ENCODE measurements around the gene WNT4. TPM values are rescaled to one million over a fixed set of nuclear protein-coding genes. Genes with fewer than 3 reads are reported as not detected.

WNT4 gene
- total RNA-seq, 2 donors from 2014 or later = 0.44 TPM; not detected in 1

DNA sequence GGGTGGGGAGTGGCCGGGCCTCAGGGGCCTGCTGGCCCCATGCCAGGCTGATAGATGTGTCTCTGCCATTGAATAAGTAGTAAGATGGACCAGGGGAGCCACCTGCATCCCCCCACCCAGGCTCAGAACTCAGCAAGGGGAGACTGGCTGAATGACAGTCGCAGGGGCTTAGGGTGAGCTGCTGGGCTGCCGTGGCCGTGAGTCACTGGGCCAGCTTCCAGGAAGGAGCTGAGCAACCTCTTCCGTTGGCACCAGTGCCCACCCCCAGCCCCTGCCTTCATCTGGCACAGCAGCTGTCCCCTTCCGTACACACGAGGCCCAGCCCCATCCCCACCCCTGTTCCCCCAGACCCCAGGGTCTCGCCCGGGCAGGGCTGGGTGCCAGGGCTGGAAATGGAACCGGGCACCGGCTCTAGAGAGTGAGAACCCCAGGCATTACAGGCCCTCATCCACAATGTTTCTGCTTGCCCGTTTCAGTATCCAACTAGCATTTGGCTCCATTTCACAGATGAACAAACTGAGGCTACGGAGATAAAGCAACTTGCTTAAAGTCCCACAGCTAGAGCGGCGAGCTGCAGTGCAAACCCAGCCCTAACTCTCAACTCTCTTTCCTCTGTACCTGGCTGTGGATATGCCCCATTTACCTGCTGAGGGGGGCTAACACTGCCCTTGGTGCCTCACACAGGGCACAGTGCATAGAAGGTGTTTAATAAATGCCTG lies 10.2 kb downstream of the WNT4 start:
- WGBS, 2 experiments (ENCODE audit: insufficient coverage in 1 of 2, insufficient read length in 1 of 2) = 88 to 89% methylated on average over 8 to 15 of the region's 15 CpGs
- Mint-ChIP-seq H3K36me3 (ENCODE audit: low read depth) (no peaks in the 10 kb centered on the region), H3K27ac (no peak overlapping the region), H3K4me3 (no peak overlapping the region), H3K27me3 (ENCODE audit: insufficient read depth) (no peaks in the 10 kb centered on the region), H3K9me3 (no peaks in the 10 kb centered on the region), H3K4me1 (peaks cover 8% of the 10 kb centered on the region)
- Histone ChIP-seq H3K27ac (ENCODE audit: low read depth, low read length) (no peak overlapping the region), H3K9ac (ENCODE audit: extremely low read depth, low read length, poor library complexity, severe bottlenecking) (no peak overlapping the region), H3K9me3 (ENCODE audit: control insufficient read depth, low read length) (no peaks in the 10 kb centered on the region), H3K27me3 (ENCODE audit: control insufficient read depth, insufficient read depth, low read length, poor library complexity, severe bottlenecking) (no peaks in the 10 kb centered on the region), H3K36me3 (ENCODE audit: control insufficient read depth, insufficient read depth, low read length) (no peaks in the 10 kb centered on the region), H3K4me1 (ENCODE audit: control insufficient read depth, insufficient read depth, low read length) (peaks cover 7% of the 10 kb centered on the region), H3K4me3 (ENCODE audit: low read length) (no peak overlapping the region)
- TF ChIP-seq CTCF (conservative IDR thresholded peaks at IDR 0.05) = no peak
- no peak for DNase-seq

GRCh38 chr1:22131875-22132486 lies 10.9 kb downstream of the WNT4 start:
- Histone ChIP-seq H3K4me3 (ENCODE audit: low read length) (no peak overlapping the region), H3K36me3 (ENCODE audit: control insufficient read depth, insufficient read depth, low read length) (no peaks in the 10 kb centered on the region), H3K27me3 (ENCODE audit: control insufficient read depth, insufficient read depth, low read length, poor library complexity, severe bottlenecking) (no peaks in the 10 kb centered on the region), H3K9me3 (ENCODE audit: control insufficient read depth, low read length) (no peaks in the 10 kb centered on the region), H3K27ac (ENCODE audit: low read depth, low read length) (no peak overlapping the region), H3K4me1 (ENCODE audit: control insufficient read depth, insufficient read depth, low read length) (peaks cover 7% of the 10 kb centered on the region), H3K9ac (ENCODE audit: extremely low read depth, low read length, poor library complexity, severe bottlenecking) (no peak overlapping the region)
- Mint-ChIP-seq H3K4me1 (peaks cover under 1% of the 10 kb centered on the region), H3K9me3 (no peaks in the 10 kb centered on the region), H3K4me3 (no peak overlapping the region), H3K36me3 (ENCODE audit: low read depth) (no peaks in the 10 kb centered on the region), H3K27ac (no peak overlapping the region), H3K27me3 (ENCODE audit: insufficient read depth) (no peaks in the 10 kb centered on the region)
- peak; percentile 93 for DNase-seq
- TF ChIP-seq CTCF (conservative IDR thresholded peaks at IDR 0.05) = peak; percentile 99
- WGBS, 2 experiments (ENCODE audit: insufficient coverage in 1 of 2, insufficient read length in 1 of 2) = 24 to 25% methylated on average over 4 to 10 of the region's 10 CpGs

DNA sequence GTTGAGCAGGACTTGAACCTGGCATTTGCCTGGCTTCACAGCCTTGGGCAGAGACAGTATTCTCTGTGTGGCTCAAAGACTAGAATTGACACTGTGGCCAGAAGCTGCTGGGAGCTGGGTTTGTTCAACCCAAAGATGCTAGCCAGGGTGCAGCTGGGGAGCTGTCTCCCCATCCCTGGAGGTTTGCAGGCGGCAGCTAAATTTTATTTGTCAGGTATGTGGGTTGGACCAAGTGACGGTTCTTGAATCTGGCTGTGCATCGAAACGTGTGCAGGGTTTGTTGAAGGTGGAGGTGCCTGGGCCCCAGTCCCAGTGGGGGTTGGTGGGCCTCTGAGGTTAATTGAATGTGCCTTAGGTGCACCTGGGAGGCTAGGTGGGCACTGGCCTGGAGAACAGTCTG lies 11.8 kb downstream of the WNT4 start:
- H3K27me3 ChIP-seq (ENCODE audit: control insufficient read depth, insufficient read depth, low read length, poor library complexity, severe bottlenecking) = no peaks in the 10 kb centered on the region
- no peaks in the 10 kb centered on the region for H3K36me3 ChIP-seq (ENCODE audit: control insufficient read depth, insufficient read depth, low read length)
- H3K9ac ChIP-seq (ENCODE audit: extremely low read depth, low read length, poor library complexity, severe bottlenecking) = no peak overlapping the region
- no peaks in the 10 kb centered on the region for H3K27me3 Mint-ChIP-seq (ENCODE audit: insufficient read depth)
- H3K4me3 Mint-ChIP-seq = no peak overlapping the region
- no peak for TF ChIP-seq CTCF (conservative IDR thresholded peaks at IDR 0.05)
- H3K27ac Mint-ChIP-seq = no peak overlapping the region
- no peak overlapping the region for H3K27ac ChIP-seq (ENCODE audit: low read depth, low read length)
- no peaks in the 10 kb centered on the region for H3K9me3 Mint-ChIP-seq
- H3K36me3 Mint-ChIP-seq (ENCODE audit: low read depth) = no peaks in the 10 kb centered on the region
- WGBS, 2 experiments (ENCODE audit: insufficient coverage in 1 of 2, insufficient read length in 1 of 2) = 94% methylated on average over 4 of the region's 4 CpGs; no CpG with 5 or more reads in 1 of the 2 experiments
- no peak overlapping the region for H3K4me3 ChIP-seq (ENCODE audit: low read length)
- H3K4me1 Mint-ChIP-seq = no peaks in the 10 kb centered on the region
- H3K4me1 ChIP-seq (ENCODE audit: control insufficient read depth, insufficient read depth, low read length) = peaks cover 7% of the 10 kb centered on the region
- H3K9me3 ChIP-seq (ENCODE audit: control insufficient read depth, low read length) = no peaks in the 10 kb centered on the region
- no peak for DNase-seq
